ENCODE results near the gene HSCB.
"Not testable (repeated sequence)": the region's sequence is repeated elsewhere in the genome, so short reads cannot be mapped to it uniquely, and the experiment has no call there.

Gene HSCB, protein sequence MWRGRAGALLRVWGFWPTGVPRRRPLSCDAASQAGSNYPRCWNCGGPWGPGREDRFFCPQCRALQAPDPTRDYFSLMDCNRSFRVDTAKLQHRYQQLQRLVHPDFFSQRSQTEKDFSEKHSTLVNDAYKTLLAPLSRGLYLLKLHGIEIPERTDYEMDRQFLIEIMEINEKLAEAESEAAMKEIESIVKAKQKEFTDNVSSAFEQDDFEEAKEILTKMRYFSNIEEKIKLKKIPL

GRCh38 chr22:28741785-28742561 lies at the start of gene HSCB, which contains the start of gene CHEK2:
Gene HSCB, plus strand, starts transcription at chr22:28742039. Its CDS starts 57 bp downstream, at chr22:28742096.
Gene CHEK2, minus strand, starts transcription at chr22:28741820. Its CDS starts 7,099 bp downstream, at chr22:28734721.
- DNase-seq = peak; percentile 98

GRCh38 chr22:28693041-28693760 lies 48.6 kb upstream of the HSCB start:
- not testable (repeated sequence) for DNase-seq

DNA sequence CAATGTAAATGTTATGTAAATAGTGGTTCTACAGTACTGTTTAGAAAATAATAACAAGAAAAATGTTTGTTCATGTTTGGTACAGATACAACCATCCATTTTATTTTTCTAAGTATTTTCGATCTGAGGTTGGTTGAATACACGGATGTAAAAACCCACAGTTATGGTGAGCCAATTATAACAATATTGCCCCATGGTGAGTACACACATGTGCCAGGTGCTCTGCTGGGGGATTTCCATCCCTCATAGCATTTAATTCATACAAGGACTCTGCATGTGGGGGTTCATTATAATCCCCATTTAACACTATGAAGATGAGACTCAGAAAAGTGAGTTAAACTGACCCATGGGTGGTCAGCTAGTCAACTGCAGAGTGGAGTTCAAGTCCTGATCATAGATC lies 38.9 kb upstream of the HSCB start:
- DNase-seq = no peak

DNA sequence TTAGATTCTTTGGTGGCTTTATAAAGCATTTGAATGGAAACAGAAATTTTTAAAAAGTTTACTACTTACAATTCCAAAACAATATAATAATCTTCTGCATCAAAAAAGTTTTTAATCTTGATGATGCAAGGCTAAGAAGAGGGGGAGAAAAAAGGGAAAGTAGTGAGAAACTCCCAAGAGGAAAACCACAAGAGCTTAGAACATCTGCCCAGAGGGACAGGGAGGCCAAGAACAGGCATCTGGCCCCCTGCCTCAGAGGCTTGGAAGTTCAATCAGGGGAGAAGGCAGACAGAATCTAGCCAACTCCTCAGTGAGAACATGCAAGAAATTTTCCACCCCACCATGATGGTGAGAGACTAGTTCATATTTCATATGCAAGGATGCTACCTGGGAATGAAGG lies 38.4 kb upstream of the HSCB start:
- no peak for DNase-seq

DNA sequence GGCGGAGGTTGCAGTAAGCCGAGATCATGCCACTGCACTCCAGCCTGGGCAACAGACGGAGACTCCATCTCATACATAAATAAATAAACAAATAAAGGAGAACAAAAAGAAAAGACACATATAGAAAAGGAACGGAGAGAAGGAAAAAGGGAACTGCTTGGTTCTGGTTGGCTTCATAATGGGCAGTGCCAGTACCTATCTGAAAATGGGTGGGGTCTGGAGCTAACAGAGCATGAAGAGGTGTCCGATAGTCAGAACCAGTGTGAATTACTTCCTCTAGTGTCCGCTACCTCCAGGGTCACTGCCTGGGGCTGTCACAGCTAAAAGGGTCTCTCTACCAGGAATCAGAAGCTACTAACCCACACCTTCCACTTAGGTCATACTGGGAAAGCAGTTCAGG lies 35.0 kb upstream of the HSCB start:
- DNase-seq = no peak

DNA sequence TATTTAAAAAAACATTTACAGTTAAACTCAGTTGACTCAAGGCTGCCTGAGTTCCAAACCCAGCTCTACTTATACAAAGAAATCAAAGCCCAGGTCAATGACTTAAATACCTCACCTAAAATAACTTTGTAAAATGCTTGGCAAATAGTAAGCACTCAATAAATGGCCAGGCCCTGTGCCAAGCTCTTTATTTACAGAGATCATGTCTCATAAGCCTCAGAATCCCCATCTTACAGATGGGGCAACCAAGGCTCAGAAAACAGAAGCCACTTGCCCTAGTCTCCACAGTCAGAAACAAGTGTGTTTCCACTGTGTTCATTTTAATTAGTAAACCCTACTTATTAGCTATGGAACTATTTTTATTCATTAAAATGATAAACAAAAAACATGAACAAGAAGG lies 31.7 kb upstream of the HSCB start:
- DNase-seq = no peak

- DNase-seq = no peak
Measured at GRCh38 chr22:28710576-28711191, 31.2 kb upstream of the HSCB start.

GRCh38 chr22:28711341-28711740 lies 30.5 kb upstream of the HSCB start:
- DNase-seq = no peak

GRCh38 chr22:28711820-28712777 lies 29.7 kb upstream of the HSCB start:
- no peak for DNase-seq

DNA sequence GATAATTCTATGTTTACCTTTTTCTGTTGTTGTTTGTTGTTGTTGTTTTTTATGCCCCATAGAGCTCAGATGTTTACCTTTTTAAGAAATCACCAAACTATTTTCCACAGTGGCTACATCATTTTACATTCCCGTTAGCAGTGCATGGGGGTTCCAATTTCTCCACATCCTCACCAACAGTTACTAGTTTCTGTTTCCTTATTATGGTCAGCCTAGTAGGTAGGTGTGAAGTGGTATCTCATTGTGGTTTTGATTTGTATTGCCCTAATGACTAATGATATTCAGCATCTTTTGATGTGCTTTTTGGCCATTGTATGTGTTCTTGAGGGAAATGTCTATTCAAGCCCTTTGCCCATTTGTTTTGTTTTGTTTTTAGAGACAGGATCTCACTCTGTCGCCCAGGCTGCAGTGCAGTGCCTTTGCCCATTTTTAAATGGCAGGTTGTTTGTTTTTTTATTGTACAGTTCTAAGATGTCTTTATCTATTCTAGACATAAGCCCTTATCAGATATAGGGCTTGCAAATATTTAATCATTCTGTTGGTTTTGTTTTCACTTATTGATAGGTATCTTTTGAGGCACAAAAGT lies 27.7 kb upstream of the HSCB start:
- DNase-seq = no peak

GRCh38 chr22:28715611-28716010 lies 26.2 kb upstream of the HSCB start:
- DNase-seq = no peak

DNA sequence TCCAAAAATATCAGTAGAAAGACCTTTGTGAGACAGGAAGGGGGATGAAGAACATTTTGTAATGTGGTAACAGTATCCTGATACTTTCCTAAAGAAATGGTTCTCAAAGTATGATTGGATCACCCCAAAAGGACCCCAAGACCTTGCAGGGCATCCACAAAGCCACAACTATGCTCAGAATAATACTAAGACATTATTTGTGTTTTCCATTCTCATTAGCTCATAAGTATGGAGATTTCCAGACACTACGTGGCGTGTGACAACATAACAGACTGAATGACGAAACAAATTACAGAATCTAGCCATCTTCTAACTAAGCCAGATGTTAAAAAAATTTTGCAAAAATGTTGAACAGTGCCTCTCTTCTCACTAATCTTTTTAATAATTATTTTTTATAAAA lies 25.2 kb upstream of the HSCB start:
- DNase-seq = no peak

GRCh38 chr22:28718044-28718443 lies 23.8 kb upstream of the HSCB start:
- no peak for DNase-seq

GRCh38 chr22:28728002-28728401 lies 13.8 kb upstream of the HSCB start:
- DNase-seq = no peak

- no peak for DNase-seq
Measured at GRCh38 chr22:28728621-28729313, 13.1 kb upstream of the HSCB start.

DNA sequence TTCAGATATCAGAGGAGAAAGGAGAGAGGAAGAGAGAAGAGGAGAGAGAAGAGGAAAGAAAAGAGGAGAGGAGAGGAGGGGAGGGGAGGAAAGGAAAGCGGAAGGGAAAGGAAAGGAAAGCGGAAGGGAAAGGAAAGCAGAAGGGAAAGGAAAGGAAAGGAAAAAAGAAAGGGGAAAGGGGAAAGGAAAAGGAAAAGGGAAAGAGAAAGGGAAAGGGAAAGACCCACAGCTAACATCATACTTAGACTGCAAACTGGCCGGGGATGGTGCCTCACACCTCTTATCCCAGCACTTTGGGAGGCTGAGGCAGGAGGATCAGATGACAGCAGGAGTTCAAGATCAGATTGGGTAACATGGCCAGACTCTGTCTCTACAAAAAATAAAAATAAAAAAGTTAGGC lies 11.7 kb upstream of the HSCB start:
- no peak for DNase-seq

- DNase-seq = no peak
Measured at GRCh38 chr22:28734393-28734792, 7.4 kb upstream of the HSCB start.

- DNase-seq = no peak
Measured at GRCh38 chr22:28736301-28737155, 5.3 kb upstream of the HSCB start.

GRCh38 chr22:28737701-28738100 lies 4.1 kb upstream of the HSCB start:
- DNase-seq = no peak

DNA sequence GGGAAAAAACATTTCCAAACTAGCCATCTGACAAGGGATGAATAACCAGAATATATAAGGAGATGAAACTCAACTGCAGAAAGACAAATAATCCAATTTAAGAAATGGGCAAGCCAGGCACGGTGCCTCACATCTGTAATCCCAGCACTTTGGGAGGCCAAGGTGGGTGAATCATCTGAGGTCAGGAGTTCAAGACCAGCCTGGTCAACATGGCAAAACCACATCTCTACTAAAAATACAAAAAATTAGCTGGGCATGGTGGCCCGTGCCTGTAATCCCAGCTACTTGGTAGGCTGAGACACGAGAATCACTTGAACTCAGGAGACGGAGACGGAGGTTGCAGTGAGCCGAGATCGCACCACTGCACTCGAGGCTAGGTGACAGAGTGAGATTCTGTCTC lies 3.0 kb upstream of the HSCB start:
- DNase-seq = not testable (repeated sequence)

All from NCI-H1092 treated with DMSO at 0.1 percent for 48 hours (cell line).